Endothelial cell of umbilical vein (primary cell): Measurements from ENCODE around the gene WLS. TPM values are rescaled to one million over a fixed set of nuclear protein-coding genes. Genes with fewer than 3 reads are reported as not detected.

Source experiments
- BruUV-seq: library from RNA; stranded (reverse); fragments of 400-500 nt; replicated peaks from 2 replicates; lab custom pipeline; 2021; lab: Mats Ljungman, UMichigan
- CTCF ChIA-PET: fragments of 300-600, 350-600 bp; sonication (Branson Sonifier 250); formaldehyde crosslinking; loops from one replicate; lab custom pipeline; 2021; ENCODE audit warnings: antibody characterized with exemption, inconsistent platforms; lab: Charles Lee
- POLR2A ChIA-PET: fragments of 300-600, 350-600 bp; sonication (Branson Sonifier 250); formaldehyde crosslinking; loops from one replicate; lab custom pipeline; 2021; ENCODE audit warnings: antibody characterized with exemption, inconsistent platforms; lab: Charles Lee
- DNase-seq: peaks from one replicate; pipeline ENCODE4 v3.0.0-alpha.2; 2011; ENCODE audit warnings: low read depth, low spot score
- FAIRE-seq: peaks from 2 replicates; lab custom pipeline; 2011; peaks lifted over from hg19 to GRCh38; lab: Jason Lieb, UNC
- H2AFZ ChIP-seq: 2 replicates; pipeline ENCODE4 v1.6.0; 2012; ENCODE audit warnings: low read depth, low read length, control low read depth, inconsistent platforms
- H3K27ac ChIP-seq: 2 replicates; pipeline ENCODE4 v1.5.1; 2011; ENCODE audit warnings: low read depth, mild to moderate bottlenecking, control low read depth, low read length, moderate library complexity; ENCODE audit not compliant: insufficient read depth
- H3K27me3 ChIP-seq, 2 experiments: 2 replicates each; pipeline versions ENCODE4 v1.6.0 to v1.6.1; 2011; ENCODE audit warnings: low read length in 2 of 2, mixed read lengths in 1 of 2; ENCODE audit not compliant: control insufficient read depth in 2 of 2, insufficient read depth in 2 of 2
- H3K36me3 ChIP-seq, 2 experiments: 2 replicates in 1 of 2; 3 replicates in 1 of 2; pipeline ENCODE4 v1.5.1; 2011; ENCODE audit warnings: low read length in 2 of 2, mild to moderate bottlenecking in 1 of 2, moderate library complexity in 1 of 2; ENCODE audit not compliant: control insufficient read depth in 2 of 2, insufficient read depth in 2 of 2; ENCODE audit errors: extremely low read depth in 1 of 2
- H3K4me1 ChIP-seq: 3 replicates; pipeline ENCODE4 v1.5.1; 2011; ENCODE audit warnings: mild to moderate bottlenecking, low read length; ENCODE audit not compliant: control insufficient read depth, insufficient read depth; ENCODE audit errors: extremely low read depth
- H3K4me2 ChIP-seq: 2 replicates; pipeline ENCODE4 v1.6.1; 2011; ENCODE audit warnings: low read length, control low read depth, mixed read lengths; ENCODE audit not compliant: insufficient read depth
- H3K4me3 ChIP-seq, 3 experiments: fragments of 200-600 bp in 1 of 3; sonication (generic), shearing (Covaris generic) in 1 of 3; replicated peaks in 1 of 3; 2 replicates each; pipeline ENCODE4 v1.5.1; 2011 to 2016; ENCODE audit warnings: control low read depth in 3 of 3, low read length in 3 of 3, mild to moderate bottlenecking in 2 of 3, inconsistent platforms in 1 of 3, low read depth in 1 of 3, moderate library complexity in 1 of 3; ENCODE audit not compliant: insufficient read depth in 1 of 3
- H3K79me2 ChIP-seq: 2 replicates; pipeline ENCODE4 v1.6.0; 2012; ENCODE audit warnings: low read length, inconsistent platforms; ENCODE audit not compliant: control insufficient read depth, insufficient read depth
- H3K9ac ChIP-seq: replicated peaks from 2 replicates; pipeline ENCODE3; 2011; ENCODE audit warnings: low read length, control low read depth; ENCODE audit not compliant: insufficient read depth; ENCODE audit errors: extremely low read depth
- H3K9me1 ChIP-seq: replicated peaks from 3 replicates; pipeline ENCODE4 v1.6.0; 2011; ENCODE audit warnings: mild to moderate bottlenecking, low read length; ENCODE audit not compliant: control insufficient read depth, insufficient read depth; ENCODE audit errors: extremely low read depth
- H3K9me3 ChIP-seq: replicated peaks from 2 replicates; pipeline ENCODE4 v1.5.1; 2012; ENCODE audit warnings: low read length, inconsistent platforms; ENCODE audit not compliant: control insufficient read depth, insufficient read depth
- H4K20me1 ChIP-seq: replicated peaks from 2 replicates; pipeline ENCODE3; 2011; ENCODE audit warnings: mild to moderate bottlenecking, low read length; ENCODE audit not compliant: control insufficient read depth, insufficient read depth; ENCODE audit errors: extremely low read depth
- CTCF ChIP-seq, 2 donors: IDR thresholded peaks; 1 replicate in 1 of 2; 2 replicates in 1 of 2; pipeline ENCODE4 v1.5.1; 2011; ENCODE audit warnings: low read length in 2 of 2, mild to moderate bottlenecking in 2 of 2, moderate library complexity in 2 of 2, control low read depth in 1 of 2, inconsistent platforms in 1 of 2, low read depth in 1 of 2; ENCODE audit not compliant: insufficient read depth in 1 of 2; ENCODE audit errors: extremely low read depth in 1 of 2
- EZH2 ChIP-seq: IDR thresholded peaks from 2 replicates; pipeline ENCODE4 v1.6.1; 2012; ENCODE audit warnings: borderline replicate concordance, low read depth, mild to moderate bottlenecking, moderate library complexity, low read length, inconsistent platforms; ENCODE audit not compliant: severe bottlenecking
- FOS ChIP-seq: IDR thresholded peaks from 2 replicates; pipeline ENCODE4 v1.6.1; 2011; ENCODE audit warnings: mild to moderate bottlenecking, low read length, moderate library complexity, borderline replicate concordance; ENCODE audit not compliant: insufficient read depth
- GATA2 ChIP-seq: IDR thresholded peaks from 2 replicates; pipeline ENCODE4 v1.7.0; 2011; ENCODE audit warnings: low read depth, mild to moderate bottlenecking, moderate library complexity, mixed read lengths, low read length; ENCODE audit not compliant: insufficient read length, insufficient read depth
- JUN ChIP-seq: IDR thresholded peaks from 2 replicates; pipeline ENCODE4 v1.6.1; 2011; ENCODE audit warnings: borderline replicate concordance, low read depth; ENCODE audit not compliant: insufficient read length, insufficient read depth
- MAX ChIP-seq: IDR thresholded peaks from 2 replicates; pipeline ENCODE4 v1.6.1; 2011; ENCODE audit not compliant: insufficient read depth, insufficient read length
- MYC ChIP-seq: IDR thresholded peaks from one replicate; pipeline ENCODE4 v1.6.1; 2011; ENCODE audit warnings: mild to moderate bottlenecking, low read depth, low read length
- POLR2A ChIP-seq: IDR thresholded peaks from 2 replicates; pipeline ENCODE4 v1.6.1; 2012; ENCODE audit warnings: low read depth, mild to moderate bottlenecking, control low read depth, low read length
- POLR2AphosphoS5 ChIP-seq: IDR thresholded peaks from 2 replicates; pipeline ENCODE4 v1.6.1; 2012; ENCODE audit warnings: low read depth, mild to moderate bottlenecking, control low read depth, low read length, moderate library complexity; ENCODE audit not compliant: insufficient read depth
- dilution Hi-C: fragments of 300-500 bp; cut with MboI; formaldehyde crosslinking; loops from one replicate; pipeline ENCODE4 v1.15.0; 2019; ENCODE audit warnings: low sequenced_read_pairs; ENCODE audit not compliant: extremely low pct_ligation_motif_present
- intact Hi-C: fragments of 100-400 bp; cut with micrococcal nuclease; formaldehyde crosslinking; loops from one replicate; pipeline ENCODE4 v1.10.0; 2022
- polyA plus RNA-seq, 4 experiments: library from polyadenylated mRNA; depleted of rRNA in 3 of 4; stranded (reverse) in 3 of 4; unstranded in 1 of 4; fragments of >200 nt; gene quantifications; 2 replicates each; pipeline versions ENCODE4 v1.2.1 to v1.2.3, GENCODE V29; 2011 to 2012; ENCODE audit warnings: missing spikeins in 1 of 4
- total RNA-seq: library from RNA; stranded (reverse); gene quantifications from 2 replicates; pipeline ENCODE4 v1.2.3, GENCODE V29; 2021

Gene WLS
- total and polyA plus RNA-seq, 2 donors (not counting 3 experiments of a cell fraction or from before 2014, with no cell fraction given), result 121 to 199 TPM

DNA sequence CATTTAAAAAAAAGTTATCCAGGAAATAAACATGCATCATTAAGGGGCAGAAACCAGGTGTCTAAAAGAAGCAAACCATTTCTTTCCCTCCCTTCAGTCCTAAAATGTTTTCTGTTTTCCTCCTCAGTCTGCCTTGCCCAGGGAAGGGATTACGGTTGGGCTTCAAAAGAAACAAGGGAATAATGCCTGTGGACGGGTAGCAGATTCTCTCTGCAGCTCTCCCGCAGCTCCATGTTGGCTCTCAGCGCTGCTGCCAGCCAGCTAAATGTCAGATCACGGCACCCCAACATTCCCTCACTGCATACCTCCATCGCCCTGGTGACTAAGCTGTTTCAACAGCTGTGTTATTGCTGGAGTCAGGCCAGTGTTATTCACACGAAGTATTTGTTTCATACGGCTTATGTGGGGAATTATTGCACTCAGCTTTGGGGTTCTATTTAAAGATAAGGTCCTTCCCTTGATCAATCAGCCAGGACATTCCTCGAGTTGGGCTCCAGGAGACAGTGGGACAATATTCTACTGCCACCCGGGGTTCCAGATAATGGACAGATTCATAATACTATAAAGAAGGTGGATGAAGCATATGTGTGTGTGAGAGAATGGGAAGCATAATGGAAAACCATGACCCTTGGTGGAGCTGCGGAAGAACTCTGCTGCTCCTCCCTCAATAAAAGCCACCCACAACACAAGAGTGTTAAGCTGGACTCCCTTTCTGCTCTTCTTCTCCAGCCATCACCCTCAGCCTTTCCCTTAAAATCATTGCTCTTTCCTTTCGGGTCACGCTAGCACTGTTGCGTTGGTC lies 58.2 kb downstream of the WLS start:
- dilution Hi-C loops, result no loop called here
- Histone ChIP-seq H3K4me3 (peak overlapping the region in 1 of 3 experiments; percentile 41), H3K36me3 (no peaks in the 10 kb centered on the region), H3K9me1 (no peaks in the 10 kb centered on the region), H3K9me3 (no peaks in the 10 kb centered on the region), H2AFZ (no peak overlapping the region), H3K4me1 (peaks cover 66% of the 10 kb centered on the region), H3K27ac (peak overlapping the region; percentile 93), H4K20me1 (no peaks in the 10 kb centered on the region), H3K9ac (peak overlapping the region; percentile 80), H3K79me2 (peaks cover 11% of the 10 kb centered on the region), H3K27me3 (no peaks in the 10 kb centered on the region), H3K4me2 (peak overlapping the region; percentile 90)
- intact Hi-C loops, result loop anchor here (1.0 to 10.0 kb wide), 8 partner anchors 33 to 449 kb away; partner anchors contain the start of gene WLS
- FAIRE-seq, result peak; percentile 88
- no peak for TF ChIP-seq CTCF (IDR thresholded peaks at IDR 0.05; ENCODE audit: extremely low read depth in 1 of 2, insufficient read depth in 1 of 2, low read depth in 1 of 2, low read length in 2 of 2)
- peak; percentile 43 for TF ChIP-seq GATA2
- TF ChIP-seq MAX, result no peak
- TF ChIP-seq EZH2, result no peak
- peak; percentile 78 for TF ChIP-seq FOS
- TF ChIP-seq JUN, result peak; percentile 91
- peak; percentile 60 for TF ChIP-seq POLR2A
- peak; percentile 98 for TF ChIP-seq POLR2AphosphoS5
- peak; percentile 23 for TF ChIP-seq MYC
- peak; percentile 98 for DNase-seq
- BruUV-seq, result TSS peak; percentile 6
- ChIA-PET POLR2A (interaction anchor here (0.7 to 4.0 kb wide), 7 partner anchors 33 to 484 kb away, joined by 3 to 83 read pairs (median 3); partner anchors contain the start of gene WLS), CTCF (interaction anchor here (0.6 to 4.7 kb wide), 19 partner anchors 13 to 172 kb away, joined by 3 to 40 read pairs (median 6); partner anchors contain the start of gene WLS)
